Trophoblast cell (in vitro differentiated cells and primary cell): ENCODE results near the gene RD3L.

ENCODE experiments used
- DNase-seq, 2 donors: peaks; one replicate each; pipeline ENCODE4 v3.0.0-alpha.2; 2016
- H2AFZ ChIP-seq: 2 replicates; pipeline ENCODE4 v1.6.1; 2013; ENCODE audit warnings: low read length, moderate library complexity, mild to moderate bottlenecking; ENCODE audit not compliant: insufficient read depth, poor library complexity
- H2AK5ac ChIP-seq: 2 replicates; pipeline ENCODE4 v1.6.1; 2013; ENCODE audit warnings: mild to moderate bottlenecking, low read length
- H2BK120ac ChIP-seq: 2 replicates; pipeline ENCODE4 v1.6.1; 2013; ENCODE audit warnings: low read length, mild to moderate bottlenecking, moderate library complexity; ENCODE audit not compliant: insufficient read depth, poor library complexity
- H2BK12ac ChIP-seq: 2 replicates; pipeline ENCODE4 v1.6.1; 2013; ENCODE audit warnings: mild to moderate bottlenecking, low read length, moderate library complexity
- H2BK5ac ChIP-seq: 2 replicates; pipeline ENCODE4 v1.6.1; 2013; ENCODE audit warnings: low read length, low read depth, moderate library complexity, mild to moderate bottlenecking; ENCODE audit not compliant: poor library complexity
- H3K14ac ChIP-seq: 2 replicates; pipeline ENCODE4 v1.6.1; 2013; ENCODE audit warnings: mild to moderate bottlenecking, low read length
- H3K18ac ChIP-seq: 2 replicates; pipeline ENCODE4 v1.6.1; 2013; ENCODE audit warnings: mild to moderate bottlenecking, low read length
- H3K23ac ChIP-seq: 2 replicates; pipeline ENCODE4 v1.6.1; 2013; ENCODE audit warnings: low read length
- H3K27ac ChIP-seq: 2 replicates; pipeline ENCODE4 v1.5.1; 2013; ENCODE audit warnings: low read depth, mild to moderate bottlenecking, inconsistent platforms, low read length, moderate library complexity
- H3K27me3 ChIP-seq: 2 replicates; pipeline ENCODE4 v1.6.1; 2013; ENCODE audit warnings: inconsistent platforms, mild to moderate bottlenecking, low read length, moderate library complexity; ENCODE audit not compliant: insufficient read depth
- H3K36me3 ChIP-seq, 2 experiments: 1 replicate in 1 of 2; 2 replicates in 1 of 2; pipeline ENCODE4 v1.6.1; 2013; ENCODE audit warnings: low read length in 2 of 2, mild to moderate bottlenecking in 2 of 2, moderate library complexity in 1 of 2; ENCODE audit not compliant: insufficient read depth in 2 of 2, control insufficient read depth in 1 of 2
- H3K4ac ChIP-seq: 2 replicates; pipeline ENCODE4 v1.6.1; 2013; ENCODE audit warnings: low read depth, mild to moderate bottlenecking, low read length, moderate library complexity
- H3K4me1 ChIP-seq, 2 experiments: 1 replicate in 1 of 2; 2 replicates in 1 of 2; pipeline ENCODE4 v1.6.1; 2013; ENCODE audit warnings: low read length in 2 of 2, mild to moderate bottlenecking in 2 of 2, moderate library complexity in 1 of 2; ENCODE audit not compliant: insufficient read depth in 2 of 2, control insufficient read depth in 1 of 2
- H3K4me2 ChIP-seq: 2 replicates; pipeline ENCODE4 v1.6.1; 2013; ENCODE audit warnings: inconsistent platforms, mild to moderate bottlenecking, low read length, moderate library complexity
- H3K4me3 ChIP-seq: 2 replicates; pipeline ENCODE4 v1.5.1; 2013; ENCODE audit warnings: mild to moderate bottlenecking, low read depth, low read length, inconsistent platforms
- H3K79me1 ChIP-seq: one replicate; pipeline ENCODE4 v1.6.1; 2013; ENCODE audit warnings: low read length
- H3K79me2 ChIP-seq: 2 replicates; pipeline ENCODE4 v1.6.1; 2013; ENCODE audit warnings: low read length, mild to moderate bottlenecking; ENCODE audit not compliant: control insufficient read depth, insufficient read depth, poor library complexity
- H3K9ac ChIP-seq: 2 replicates; pipeline ENCODE4 v1.6.1; 2013; ENCODE audit warnings: mild to moderate bottlenecking, low read length
- H3K9me3 ChIP-seq: 2 replicates; pipeline ENCODE4 v1.6.1; 2013; ENCODE audit warnings: low read depth, mild to moderate bottlenecking, control low read depth, inconsistent platforms, low read length; ENCODE audit not compliant: insufficient read depth
- H4K12ac ChIP-seq: 2 replicates; pipeline ENCODE4 v1.6.1; 2013; ENCODE audit warnings: low read depth, mild to moderate bottlenecking, low read length, moderate library complexity
- H4K8ac ChIP-seq: 2 replicates; pipeline ENCODE4 v1.6.1; 2013; ENCODE audit warnings: low read depth, mild to moderate bottlenecking, low read length, moderate library complexity
- H4K91ac ChIP-seq: one replicate; pipeline ENCODE4 v1.6.1; 2013; ENCODE audit warnings: low read depth, mild to moderate bottlenecking, low read length, moderate library complexity
- WGBS: extraction: QIAGEN DNeasy Blood & Tissue Kit; methylation state at CpG from one replicate; pipeline ENCODE4 v1.1.7; 2013; ENCODE audit warnings: missing lambda C conversion rate; ENCODE audit not compliant: insufficient read length, insufficient coverage; ENCODE audit errors: extremely low coverage; 5-methylcytosine and 5-hydroxymethylcytosine counted together

The RD3L gene

DNA sequence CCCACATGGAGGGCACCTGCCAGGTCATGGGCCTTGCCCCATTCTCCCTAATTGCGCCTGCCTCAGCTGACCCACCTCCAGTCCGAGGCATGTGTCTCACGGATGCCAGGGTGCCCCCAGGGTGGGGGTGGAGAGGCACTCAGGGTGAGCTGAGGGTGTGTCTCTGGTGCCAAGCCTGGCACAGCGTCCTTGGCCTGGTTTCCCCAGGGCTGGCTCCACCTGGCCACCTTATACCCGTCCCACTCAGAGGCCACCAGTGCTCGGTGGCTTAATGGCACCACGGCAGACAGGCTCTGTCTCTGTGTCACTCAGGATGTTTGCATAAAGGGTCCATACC is 47.6 kb downstream of the RD3L start:
- H4K8ac ChIP-seq, result no peak overlapping the region
- H3K4me3 ChIP-seq, result no peak overlapping the region
- no peak overlapping the region for H3K4me2 ChIP-seq
- no peak overlapping the region for H3K23ac ChIP-seq
- H2BK12ac ChIP-seq, result no peak overlapping the region
- peaks cover 11% of the 10 kb centered on the region for H3K9me3 ChIP-seq
- H2AFZ ChIP-seq, result no peak overlapping the region
- no peak overlapping the region for H2AK5ac ChIP-seq
- no peak overlapping the region for H4K91ac ChIP-seq
- no peaks in the 10 kb centered on the region for H3K79me1 ChIP-seq
- no peak overlapping the region for H3K14ac ChIP-seq
- no peaks in the 10 kb centered on the region for H3K79me2 ChIP-seq
- H4K12ac ChIP-seq, result no peak overlapping the region
- H3K18ac ChIP-seq, result no peak overlapping the region
- no peaks in the 10 kb centered on the region for H3K36me3 ChIP-seq
- H3K27me3 ChIP-seq, result no peaks in the 10 kb centered on the region
- no peak overlapping the region for H3K4ac ChIP-seq
- WGBS, result no CpG with 5 or more reads among the region's 7 CpGs
- no peak overlapping the region for H2BK120ac ChIP-seq
- H2BK5ac ChIP-seq, result no peak overlapping the region
- H3K27ac ChIP-seq, result no peak overlapping the region
- H3K4me1 ChIP-seq, result no peaks in the 10 kb centered on the region
- DNase-seq, result no peak
- no peak overlapping the region for H3K9ac ChIP-seq

DNA sequence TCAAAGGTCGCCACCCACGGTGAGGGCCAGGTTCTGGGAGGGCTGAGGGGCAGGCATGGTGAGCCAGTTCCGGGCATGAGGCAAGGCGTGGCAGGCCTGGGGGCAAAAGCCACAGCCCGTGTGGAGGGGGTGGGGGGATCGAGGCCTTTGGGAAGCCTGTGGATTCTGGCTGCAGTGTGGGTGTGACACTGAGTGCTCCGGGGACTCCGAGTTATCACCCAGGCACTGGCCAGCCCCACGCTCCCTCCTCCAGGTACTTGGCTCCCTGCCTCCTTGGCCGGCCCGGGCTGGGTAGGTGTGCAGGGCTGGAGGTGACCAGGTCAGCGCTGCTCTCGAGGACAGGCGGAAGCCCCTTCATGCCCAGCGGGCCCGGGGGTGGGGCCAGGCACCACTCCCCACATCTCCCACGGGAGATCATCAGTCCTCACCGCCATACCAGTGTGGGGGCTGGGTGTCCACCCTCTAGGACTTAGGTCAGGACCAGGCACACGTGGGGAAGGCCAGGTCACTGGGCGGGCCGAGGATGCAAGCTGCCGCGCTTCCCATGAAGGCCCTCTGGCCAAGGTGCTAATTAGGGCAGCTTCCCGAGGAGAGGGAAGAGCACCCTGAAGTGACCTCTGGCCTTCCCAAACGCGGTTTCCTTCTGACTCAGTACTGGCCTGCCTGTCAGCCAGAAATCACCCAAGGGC is 48.2 kb downstream of the RD3L start:
- no peaks in the 10 kb centered on the region for H3K36me3 ChIP-seq
- no peak overlapping the region for H2AFZ ChIP-seq
- H3K9me3 ChIP-seq, result peaks cover 11% of the 10 kb centered on the region
- no peaks in the 10 kb centered on the region for H3K79me2 ChIP-seq
- no peak overlapping the region for H3K14ac ChIP-seq
- H4K12ac ChIP-seq, result no peak overlapping the region
- H3K4me3 ChIP-seq, result no peak overlapping the region
- H3K27me3 ChIP-seq, result no peaks in the 10 kb centered on the region
- H2AK5ac ChIP-seq, result no peak overlapping the region
- H3K23ac ChIP-seq, result no peak overlapping the region
- H3K18ac ChIP-seq, result no peak overlapping the region
- H4K8ac ChIP-seq, result no peak overlapping the region
- no CpG with 5 or more reads among the region's 26 CpGs for WGBS
- no peak overlapping the region for H3K4me2 ChIP-seq
- H2BK5ac ChIP-seq, result no peak overlapping the region
- H2BK120ac ChIP-seq, result no peak overlapping the region
- no peaks in the 10 kb centered on the region for H3K79me1 ChIP-seq
- H3K27ac ChIP-seq, result no peak overlapping the region
- H4K91ac ChIP-seq, result no peak overlapping the region
- no peak overlapping the region for H3K9ac ChIP-seq
- H2BK12ac ChIP-seq, result no peak overlapping the region
- no peaks in the 10 kb centered on the region for H3K4me1 ChIP-seq
- H3K4ac ChIP-seq, result no peak overlapping the region
- no peak for DNase-seq

DNA sequence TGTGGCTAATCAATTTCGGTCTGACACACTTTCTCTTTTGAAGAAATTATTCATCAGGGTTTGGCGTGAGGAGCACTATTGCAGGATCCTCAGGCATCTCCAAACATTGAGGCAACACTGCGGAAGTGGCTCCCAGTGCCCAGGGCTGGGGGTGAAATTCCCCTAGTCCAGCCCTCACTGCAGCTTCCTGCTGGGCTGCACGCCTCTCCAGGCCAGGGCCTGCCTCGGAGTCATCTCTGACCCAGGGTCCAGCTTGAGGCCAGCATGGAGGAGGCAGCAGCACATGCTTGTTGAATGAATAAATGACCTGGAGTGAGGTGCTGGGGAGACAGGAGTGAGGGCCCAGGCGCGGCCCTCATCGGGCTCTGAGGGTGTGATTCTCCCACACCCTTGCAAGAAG is 50.1 kb downstream of the RD3L start:
- no peak for DNase-seq
- Histone ChIP-seq H3K23ac (no peak overlapping the region), H3K79me1 (no peaks in the 10 kb centered on the region), H2BK12ac (no peak overlapping the region), H3K4me2 (no peak overlapping the region), H3K27ac (no peak overlapping the region), H3K36me3 (no peaks in the 10 kb centered on the region), H4K12ac (no peak overlapping the region), H3K14ac (no peak overlapping the region), H3K9ac (no peak overlapping the region), H3K9me3 (peaks cover 11% of the 10 kb centered on the region), H3K4me3 (no peak overlapping the region), H3K4ac (no peak overlapping the region), H2AK5ac (no peak overlapping the region), H3K18ac (no peak overlapping the region), H3K4me1 (peaks cover 0 to 3% of the 10 kb centered on the region in 2 experiments), H4K8ac (no peak overlapping the region), H4K91ac (no peak overlapping the region), H2BK5ac (no peak overlapping the region), H2BK120ac (no peak overlapping the region), H2AFZ (no peak overlapping the region), H3K27me3 (no peaks in the 10 kb centered on the region), H3K79me2 (no peaks in the 10 kb centered on the region)
- no CpG with 5 or more reads among the region's 8 CpGs for WGBS

DNA sequence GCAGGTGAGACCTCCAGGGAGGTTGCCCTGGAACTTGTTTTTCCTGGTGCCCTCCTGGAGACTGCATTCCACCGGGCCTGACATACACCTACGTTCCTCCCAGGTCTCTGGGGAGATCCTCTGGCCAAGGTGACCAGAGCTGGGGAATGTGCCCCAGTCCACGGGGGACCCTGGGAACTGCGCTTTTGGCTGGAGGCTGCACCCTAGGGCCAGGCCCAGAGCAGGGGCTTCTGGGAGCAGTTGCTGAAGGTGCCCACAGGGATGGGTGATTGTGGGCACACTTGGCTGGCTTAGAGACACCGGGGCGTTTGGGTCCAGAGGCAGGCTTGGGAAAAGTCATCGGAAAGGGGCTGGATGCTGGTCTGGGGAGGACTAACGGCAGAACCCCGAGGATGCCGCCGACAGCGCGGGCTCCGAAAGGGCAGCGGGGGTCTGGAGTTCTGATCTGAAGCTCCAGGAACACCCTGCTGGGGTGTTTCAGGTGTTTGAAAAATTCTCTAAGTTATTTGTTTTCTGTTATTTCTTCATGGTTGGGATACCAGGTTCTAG is 50.6 kb downstream of the RD3L start:
- Histone ChIP-seq H2AK5ac (no peak overlapping the region), H3K4me1 (peaks cover 0 to 3% of the 10 kb centered on the region in 2 experiments), H2BK120ac (no peak overlapping the region), H2BK12ac (no peak overlapping the region), H3K14ac (no peak overlapping the region), H4K8ac (no peak overlapping the region), H3K23ac (no peak overlapping the region), H3K36me3 (no peaks in the 10 kb centered on the region), H4K12ac (no peak overlapping the region), H3K79me2 (no peaks in the 10 kb centered on the region), H3K27ac (no peak overlapping the region), H3K79me1 (no peaks in the 10 kb centered on the region), H3K4ac (no peak overlapping the region), H3K9ac (no peak overlapping the region), H3K4me2 (no peak overlapping the region), H3K27me3 (no peaks in the 10 kb centered on the region), H3K9me3 (peaks cover 8% of the 10 kb centered on the region), H2BK5ac (no peak overlapping the region), H4K91ac (no peak overlapping the region), H3K4me3 (no peak overlapping the region), H2AFZ (no peak overlapping the region), H3K18ac (no peak overlapping the region)
- no peak for DNase-seq
- WGBS, result no CpG with 5 or more reads among the region's 15 CpGs
